Choroid plexus epithelial cell (primary cell): ENCODE data around the gene VCP.

ENCODE experiments used
- DNase-seq: peaks from one replicate; pipeline ENCODE4 v3.0.0-alpha.2; 2010; ENCODE audit warnings: low read depth
- H3K4me3 ChIP-seq: 2 replicates; pipeline ENCODE4 v1.5.1; 2011; ENCODE audit warnings: low read depth, mild to moderate bottlenecking, control low read depth, low read length, moderate library complexity
- CTCF ChIP-seq: conservative IDR thresholded peaks from 2 replicates; pipeline ENCODE4 v1.5.1; 2011; ENCODE audit warnings: low read depth, mild to moderate bottlenecking, control low read depth, inconsistent platforms, low read length, moderate library complexity

VCP gene

GRCh38 chr9:35114113-35114839 is 41.9 kb upstream of the VCP start:
- peak overlapping the region; percentile 90 for H3K4me3 ChIP-seq
- no peak for TF ChIP-seq CTCF
- DNase-seq, result peak; percentile 98

GRCh38 chr9:35112257-35113020 is 40.0 kb upstream of the VCP start:
- DNase-seq, result peak; percentile 62
- no peak for TF ChIP-seq CTCF
- peak overlapping the region; percentile 48 for H3K4me3 ChIP-seq

- peak; percentile 99 for DNase-seq
- H3K4me3 ChIP-seq, result peak overlapping the region; percentile 88
- no peak for TF ChIP-seq CTCF
Measured at GRCh38 chr9:35111001-35111933, 38.8 kb upstream of the VCP start.

- peak; percentile 56 for DNase-seq
- H3K4me3 ChIP-seq, result peak overlapping the region; percentile 88
- no peak for TF ChIP-seq CTCF
Measured at GRCh38 chr9:35110327-35110761, 37.9 kb upstream of the VCP start.

- TF ChIP-seq CTCF, result no peak
- DNase-seq, result no peak
- no peak overlapping the region for H3K4me3 ChIP-seq
Measured at GRCh38 chr9:35108946-35109575, 36.6 kb upstream of the VCP start.

GRCh38 chr9:35108461-35108860 is 36.0 kb upstream of the VCP start:
- no peak for DNase-seq

More at GRCh38 chr9:35108461-35108860, 36.0 kb upstream of the VCP start:
- no peak for TF ChIP-seq CTCF
- no peak overlapping the region for H3K4me3 ChIP-seq
